AG04449 (cell line): ENCODE measurements around the gene BMP3.

Experiments
- CTCF ChIA-PET: fragments of 350-600 bp; formaldehyde crosslinking; extraction: SDS; loops from one replicate; lab custom pipeline; 2021; ENCODE audit warnings: antibody characterized with exemption; lab: Yijun Ruan, JAX
- POLR2A ChIA-PET: fragments of 400-600, 350-600 bp; formaldehyde crosslinking; extraction: SDS; loops from one replicate; lab custom pipeline; 2020; ENCODE audit warnings: antibody characterized with exemption, inconsistent platforms; lab: Yijun Ruan, JAX
- DNase-seq: peaks from one replicate; pipeline ENCODE4 v3.0.0-alpha.2; 2010; ENCODE audit warnings: low read depth, low spot score
- H3K4me3 ChIP-seq: 2 replicates; pipeline ENCODE4 v1.5.1; 2011; ENCODE audit warnings: low read depth, mild to moderate bottlenecking, control low read depth, low read length
- TF ChIP-seq, protein P1 (sequence below): IDR thresholded peaks from one replicate; pipeline ENCODE4 v1.5.1; 2011; ENCODE audit warnings: mild to moderate bottlenecking, moderate library complexity, low read length, control low read depth, inconsistent platforms; ENCODE audit not compliant: insufficient read depth; ENCODE audit errors: missing control alignments

BMP3 gene

DNA sequence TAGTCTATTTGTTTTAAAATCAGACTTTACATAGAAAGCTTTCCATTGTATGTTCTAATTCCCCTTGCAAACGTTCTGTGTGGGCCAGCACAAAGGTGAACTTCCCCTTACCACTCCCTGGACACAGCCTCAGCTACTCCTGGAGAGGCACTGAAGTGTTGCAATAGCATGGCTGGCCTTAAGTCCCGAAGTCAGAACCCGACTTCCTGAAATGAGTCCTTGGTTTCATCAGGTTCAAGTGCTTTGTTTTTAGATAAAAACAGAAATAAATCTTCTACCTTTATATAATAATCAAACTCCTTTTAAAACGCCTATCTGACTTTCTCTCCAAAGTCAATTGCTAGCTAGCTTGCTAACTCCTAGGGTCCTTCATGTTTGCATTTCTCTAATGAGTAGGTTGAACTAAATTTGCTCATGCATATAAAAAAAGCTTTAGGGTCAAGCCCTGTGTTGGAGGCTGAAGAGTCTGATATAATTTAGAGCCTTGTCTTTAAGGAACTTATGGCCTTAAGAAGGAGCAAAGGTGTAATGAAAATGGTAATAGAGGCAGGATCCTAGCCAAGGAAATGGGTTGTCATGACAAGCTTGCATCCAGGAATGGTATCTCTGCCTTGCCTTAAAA lies 9.0 kb downstream of the BMP3 start:
- no peak for DNase-seq
- POLR2A ChIA-PET = no interaction called here
- CTCF ChIA-PET = interaction anchor here (0.7 to 3.4 kb wide), 33 partner anchors 9 to 837 kb away, joined by 3 to 40 read pairs (median 4); partner anchors contain the start of gene BMP3

DNA sequence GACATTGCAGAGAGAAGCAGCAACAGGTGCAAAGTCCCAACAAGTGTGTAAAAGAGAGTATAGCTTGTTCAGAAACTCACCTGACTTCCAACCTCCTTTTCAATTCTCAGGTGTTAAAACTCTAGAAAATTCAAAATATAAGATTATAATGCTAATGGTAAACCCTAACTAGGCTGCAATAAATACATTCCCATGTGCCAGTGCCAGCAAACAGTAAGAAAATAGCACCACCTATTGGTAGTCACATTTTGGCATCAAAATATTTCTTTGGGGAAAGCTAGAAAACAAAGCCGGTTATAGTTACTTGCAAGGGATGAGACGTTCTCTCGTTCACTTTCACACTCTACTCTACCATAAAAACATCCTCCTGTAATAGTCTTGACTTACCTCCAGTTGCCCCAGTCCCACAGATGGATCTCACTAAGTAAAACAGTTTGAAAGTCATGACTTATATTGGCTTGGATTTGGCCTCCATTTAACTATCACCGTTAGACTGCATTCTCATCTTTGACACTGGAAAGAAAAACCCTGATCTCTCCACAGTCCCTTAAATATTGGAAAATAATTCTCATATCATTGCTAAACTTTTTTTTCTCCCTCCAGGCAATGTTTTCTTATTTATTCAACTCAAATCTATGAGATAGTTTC lies 9.6 kb downstream of the BMP3 start:
- ChIA-PET POLR2A (no interaction called here), CTCF (interaction anchor here (0.7 to 3.4 kb wide), 30 partner anchors 10 to 837 kb away, joined by 3 to 40 read pairs (median 4); partner anchors contain the start of gene BMP3)
- DNase-seq = peak; percentile 4
- TF ChIP-seq, protein P1, sequence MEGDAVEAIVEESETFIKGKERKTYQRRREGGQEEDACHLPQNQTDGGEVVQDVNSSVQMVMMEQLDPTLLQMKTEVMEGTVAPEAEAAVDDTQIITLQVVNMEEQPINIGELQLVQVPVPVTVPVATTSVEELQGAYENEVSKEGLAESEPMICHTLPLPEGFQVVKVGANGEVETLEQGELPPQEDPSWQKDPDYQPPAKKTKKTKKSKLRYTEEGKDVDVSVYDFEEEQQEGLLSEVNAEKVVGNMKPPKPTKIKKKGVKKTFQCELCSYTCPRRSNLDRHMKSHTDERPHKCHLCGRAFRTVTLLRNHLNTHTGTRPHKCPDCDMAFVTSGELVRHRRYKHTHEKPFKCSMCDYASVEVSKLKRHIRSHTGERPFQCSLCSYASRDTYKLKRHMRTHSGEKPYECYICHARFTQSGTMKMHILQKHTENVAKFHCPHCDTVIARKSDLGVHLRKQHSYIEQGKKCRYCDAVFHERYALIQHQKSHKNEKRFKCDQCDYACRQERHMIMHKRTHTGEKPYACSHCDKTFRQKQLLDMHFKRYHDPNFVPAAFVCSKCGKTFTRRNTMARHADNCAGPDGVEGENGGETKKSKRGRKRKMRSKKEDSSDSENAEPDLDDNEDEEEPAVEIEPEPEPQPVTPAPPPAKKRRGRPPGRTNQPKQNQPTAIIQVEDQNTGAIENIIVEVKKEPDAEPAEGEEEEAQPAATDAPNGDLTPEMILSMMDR = peak; percentile 62
- no peak overlapping the region for H3K4me3 ChIP-seq

More for the DNA sequence above, 9.0 kb downstream of the BMP3 start:
- TF ChIP-seq, protein P1 = no peak
- H3K4me3 ChIP-seq = no peak overlapping the region

DNA sequence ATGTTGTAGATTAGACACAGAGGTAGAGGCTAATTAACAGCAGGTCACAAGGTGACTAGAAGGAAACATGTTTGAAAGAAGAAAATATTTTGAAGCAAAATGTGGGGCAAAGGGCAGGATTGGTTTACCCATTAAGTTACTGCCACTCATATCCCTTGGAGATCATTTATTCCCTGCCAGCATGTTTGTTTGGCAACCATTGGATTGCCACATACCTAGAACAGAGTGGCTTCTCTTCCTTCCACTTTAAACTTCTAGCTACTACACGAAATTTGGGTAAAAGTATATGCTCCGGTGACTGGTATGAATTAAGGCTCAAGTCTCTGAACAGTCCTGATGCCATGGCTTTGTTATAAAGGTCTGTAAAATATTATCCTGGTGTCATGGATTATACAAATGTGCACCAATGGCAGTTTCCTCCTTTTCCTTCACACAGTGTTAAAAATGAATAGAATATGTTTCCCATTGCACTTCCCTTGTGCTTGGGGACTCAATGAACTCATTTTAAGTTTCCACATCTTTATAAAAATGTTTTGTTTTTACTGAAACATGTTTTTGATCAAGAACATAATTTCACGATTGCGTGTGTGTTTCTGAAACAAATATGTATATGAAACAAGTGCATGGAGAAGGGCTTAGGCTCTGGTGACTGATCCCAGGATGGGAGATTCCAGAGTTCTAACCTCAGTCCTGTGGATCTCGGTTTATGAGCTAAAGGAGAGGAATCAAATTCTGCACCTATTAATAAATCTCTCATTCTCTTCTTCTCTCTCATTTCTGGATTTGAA lies 12.3 kb downstream of the BMP3 start:
- ChIA-PET CTCF (interaction anchor here (0.7 to 3.8 kb wide), 5 partner anchors 9 to 680 kb away, joined by 3 to 24 read pairs (median 5); no protein-coding TSS in a partner anchor), POLR2A (no interaction called here)
- TF ChIP-seq, protein P1 = no peak
- no peak overlapping the region for H3K4me3 ChIP-seq
- DNase-seq = no peak

DNA sequence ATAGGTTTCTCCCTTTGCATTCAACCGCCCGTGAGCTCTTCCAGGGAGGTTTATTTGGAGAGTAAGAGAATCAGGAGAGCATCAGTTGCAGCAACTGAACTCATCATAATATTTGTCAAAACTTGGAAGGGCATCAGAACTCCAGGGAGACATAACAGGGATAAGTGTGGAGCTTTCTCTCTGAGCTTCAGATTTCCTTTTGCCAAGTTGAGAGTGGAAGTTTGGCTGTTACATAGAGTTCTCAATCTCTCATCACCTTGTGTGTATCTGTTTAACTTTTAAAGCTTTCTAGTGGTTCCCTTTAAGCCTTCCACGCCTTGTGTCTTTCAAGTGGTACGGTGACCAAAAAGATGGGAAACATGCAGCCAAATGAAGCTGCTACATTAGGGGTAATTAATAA lies 18.8 kb downstream of the BMP3 start:
- CTCF ChIA-PET = interaction anchor here (1.0 to 7.3 kb wide), 4 partner anchors 10 to 688 kb away, joined by 3 to 36 read pairs (median 20); no protein-coding TSS in a partner anchor
- TF ChIP-seq, protein P1 = no peak

DNA sequence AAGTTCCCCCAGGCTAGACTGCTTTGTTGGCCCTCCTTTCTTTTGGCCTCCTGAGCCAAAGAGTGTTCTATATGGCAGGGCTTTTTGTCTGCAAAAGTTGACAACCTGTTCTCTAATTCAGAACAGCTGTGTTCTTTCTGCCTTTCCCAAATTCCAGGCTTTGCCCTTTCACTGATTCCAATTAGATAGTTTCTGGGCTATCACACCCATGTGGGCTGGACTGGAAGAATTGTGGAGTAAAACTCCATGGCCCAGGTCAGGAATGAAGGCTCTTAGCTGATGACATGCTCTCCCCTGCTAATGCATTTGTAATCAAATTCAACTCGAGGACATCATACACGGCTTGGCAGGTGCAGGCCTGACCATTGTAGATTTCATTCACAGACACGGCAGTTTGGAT lies 19.4 kb downstream of the BMP3 start:
- no peak overlapping the region for H3K4me3 ChIP-seq
- CTCF ChIA-PET = interaction anchor here (1.0 to 7.3 kb wide), 4 partner anchors 11 to 689 kb away, joined by 3 to 36 read pairs (median 20); no protein-coding TSS in a partner anchor
- DNase-seq = no peak
- TF ChIP-seq, protein P1 = no peak
- POLR2A ChIA-PET = no interaction called here

More for the DNA sequence above, 18.8 kb downstream of the BMP3 start:
- DNase-seq = no peak
- no peak overlapping the region for H3K4me3 ChIP-seq
- POLR2A ChIA-PET = no interaction called here
